ENCODE results near the gene MYH11.

MYH11 gene

GRCh38 chr16:15769239-15769638 lies 87.6 kb downstream of the MYH11 start:
- H3K4me1 ChIP-seq = no peaks in the 10 kb centered on the region

DNA sequence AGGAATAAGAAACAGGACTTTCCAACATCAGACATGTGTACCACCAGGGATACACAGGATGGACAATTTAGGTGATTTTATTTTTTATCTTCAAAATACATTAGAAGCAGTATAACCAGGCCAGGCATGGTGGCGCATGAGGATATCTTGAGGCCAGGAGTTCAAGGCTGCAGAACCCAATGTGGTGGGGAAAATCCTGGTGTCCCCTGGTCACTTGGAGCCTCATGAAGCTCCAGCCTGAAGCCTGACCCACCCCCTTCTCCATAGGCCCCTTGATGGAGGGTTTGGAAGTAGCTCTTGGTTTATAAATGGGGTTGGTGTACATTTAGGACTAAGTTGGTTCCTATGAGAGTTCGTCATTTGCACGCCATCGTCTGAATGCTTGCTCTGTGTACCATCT lies 88.6 kb downstream of the MYH11 start:
- no peak overlapping the region for H3K4me2 ChIP-seq (ENCODE audit: low read length)
- no peaks in the 10 kb centered on the region for H3K79me2 ChIP-seq
- TF ChIP-seq, protein P1, sequence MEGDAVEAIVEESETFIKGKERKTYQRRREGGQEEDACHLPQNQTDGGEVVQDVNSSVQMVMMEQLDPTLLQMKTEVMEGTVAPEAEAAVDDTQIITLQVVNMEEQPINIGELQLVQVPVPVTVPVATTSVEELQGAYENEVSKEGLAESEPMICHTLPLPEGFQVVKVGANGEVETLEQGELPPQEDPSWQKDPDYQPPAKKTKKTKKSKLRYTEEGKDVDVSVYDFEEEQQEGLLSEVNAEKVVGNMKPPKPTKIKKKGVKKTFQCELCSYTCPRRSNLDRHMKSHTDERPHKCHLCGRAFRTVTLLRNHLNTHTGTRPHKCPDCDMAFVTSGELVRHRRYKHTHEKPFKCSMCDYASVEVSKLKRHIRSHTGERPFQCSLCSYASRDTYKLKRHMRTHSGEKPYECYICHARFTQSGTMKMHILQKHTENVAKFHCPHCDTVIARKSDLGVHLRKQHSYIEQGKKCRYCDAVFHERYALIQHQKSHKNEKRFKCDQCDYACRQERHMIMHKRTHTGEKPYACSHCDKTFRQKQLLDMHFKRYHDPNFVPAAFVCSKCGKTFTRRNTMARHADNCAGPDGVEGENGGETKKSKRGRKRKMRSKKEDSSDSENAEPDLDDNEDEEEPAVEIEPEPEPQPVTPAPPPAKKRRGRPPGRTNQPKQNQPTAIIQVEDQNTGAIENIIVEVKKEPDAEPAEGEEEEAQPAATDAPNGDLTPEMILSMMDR (IDR thresholded peaks at IDR 0.05) = no peak
- no peak overlapping the region for H3K9ac ChIP-seq
- H3K27ac ChIP-seq = no peak overlapping the region
- H3K4me3 ChIP-seq (ENCODE audit: low read depth, low read length) = no peak overlapping the region
- no peaks in the 10 kb centered on the region for H3K36me3 ChIP-seq (ENCODE audit: control insufficient read depth, insufficient read depth, low read length)
- H3K4me1 ChIP-seq = no peaks in the 10 kb centered on the region
- no peaks in the 10 kb centered on the region for H3K27me3 ChIP-seq (ENCODE audit: control insufficient read depth, insufficient read depth, low read length)
- H3K9me3 ChIP-seq (ENCODE audit: control insufficient read depth, low read length) = no peaks in the 10 kb centered on the region
- no peak overlapping the region for H2AFZ ChIP-seq

More at GRCh38 chr16:15769239-15769638, 87.6 kb downstream of the MYH11 start:
- Histone ChIP-seq H3K4me3 (ENCODE audit: low read depth, low read length) (no peak overlapping the region), H3K9me3 (ENCODE audit: control insufficient read depth, low read length) (no peaks in the 10 kb centered on the region), H3K27me3 (ENCODE audit: control insufficient read depth, insufficient read depth, low read length) (no peaks in the 10 kb centered on the region), H2AFZ (no peak overlapping the region), H3K27ac (no peak overlapping the region), H3K9ac (no peak overlapping the region), H3K79me2 (no peaks in the 10 kb centered on the region), H3K36me3 (ENCODE audit: control insufficient read depth, insufficient read depth, low read length) (no peaks in the 10 kb centered on the region), H3K4me2 (ENCODE audit: low read length) (no peak overlapping the region)
- TF ChIP-seq, protein P1 (IDR thresholded peaks at IDR 0.05) = no peak

- Histone ChIP-seq H3K27ac (no peak overlapping the region), H3K36me3 (ENCODE audit: control insufficient read depth, insufficient read depth, low read length) (no peaks in the 10 kb centered on the region), H3K4me1 (no peaks in the 10 kb centered on the region), H3K4me2 (ENCODE audit: low read length) (no peak overlapping the region), H2AFZ (no peak overlapping the region), H3K9ac (no peak overlapping the region), H3K27me3 (ENCODE audit: control insufficient read depth, insufficient read depth, low read length) (no peaks in the 10 kb centered on the region), H3K9me3 (ENCODE audit: control insufficient read depth, low read length) (no peaks in the 10 kb centered on the region), H3K79me2 (no peaks in the 10 kb centered on the region), H3K4me3 (ENCODE audit: low read depth, low read length) (no peak overlapping the region)
- TF ChIP-seq, protein P1 (IDR thresholded peaks at IDR 0.05) = no peak
These were observed 89.9 kb downstream of the MYH11 start for GRCh38 chr16:15766918-15767317.

- H3K79me2 ChIP-seq = no peaks in the 10 kb centered on the region
- no peak overlapping the region for H3K4me3 ChIP-seq (ENCODE audit: low read depth, low read length)
- no peak overlapping the region for H3K27ac ChIP-seq
- no peak overlapping the region for H3K9ac ChIP-seq
- no peak overlapping the region for H3K4me2 ChIP-seq (ENCODE audit: low read length)
- H3K27me3 ChIP-seq (ENCODE audit: control insufficient read depth, insufficient read depth, low read length) = no peaks in the 10 kb centered on the region
- no peaks in the 10 kb centered on the region for H3K36me3 ChIP-seq (ENCODE audit: control insufficient read depth, insufficient read depth, low read length)
- no peaks in the 10 kb centered on the region for H3K4me1 ChIP-seq
- TF ChIP-seq, protein P1 (IDR thresholded peaks at IDR 0.05) = peak; percentile 50
- H3K9me3 ChIP-seq (ENCODE audit: control insufficient read depth, low read length) = no peaks in the 10 kb centered on the region
- no peak overlapping the region for H2AFZ ChIP-seq
These were observed 90.9 kb downstream of the MYH11 start for GRCh38 chr16:15765880-15766279.

- Histone ChIP-seq H3K9ac (no peak overlapping the region), H3K79me2 (no peaks in the 10 kb centered on the region), H3K4me3 (ENCODE audit: low read depth, low read length) (no peak overlapping the region), H3K4me1 (no peaks in the 10 kb centered on the region), H3K27me3 (ENCODE audit: control insufficient read depth, insufficient read depth, low read length) (no peaks in the 10 kb centered on the region), H3K27ac (no peak overlapping the region), H3K9me3 (ENCODE audit: control insufficient read depth, low read length) (no peaks in the 10 kb centered on the region), H2AFZ (no peak overlapping the region), H3K36me3 (ENCODE audit: control insufficient read depth, insufficient read depth, low read length) (no peaks in the 10 kb centered on the region), H3K4me2 (ENCODE audit: low read length) (no peak overlapping the region)
- TF ChIP-seq, protein P1 (IDR thresholded peaks at IDR 0.05) = no peak
These were observed 91.7 kb downstream of the MYH11 start for GRCh38 chr16:15765116-15765515.
